MM.1S (cell line): ENCODE results near the gene FARP1.

Source experiments
- DNase-seq: peaks from one replicate; pipeline ENCODE4 v3.0.0-alpha.2; 2015
- H2AFZ ChIP-seq: fragments of 300-600 bp; sonication (generic); 2 replicates; pipeline ENCODE4 v1.6.0; 2016; ENCODE audit warnings: antibody characterized with exemption, low read length
- H3F3A ChIP-seq: fragments of 300-600 bp; sonication (generic); 2 replicates; pipeline ENCODE4 v1.6.1; 2016; ENCODE audit warnings: mild to moderate bottlenecking, antibody characterized with exemption, low read length, moderate library complexity, mixed read lengths; ENCODE audit not compliant: insufficient read depth
- H3K27ac ChIP-seq: fragments of 300-600 bp; sonication (generic); 2 replicates; pipeline ENCODE4 v1.5.1; 2016; ENCODE audit warnings: mild to moderate bottlenecking, low read length
- H3K27me3 ChIP-seq: fragments of 300-600 bp; sonication (generic); replicated peaks from 2 replicates; pipeline ENCODE4 v1.6.0; 2016; ENCODE audit warnings: low read length; ENCODE audit not compliant: insufficient read depth
- H3K36me3 ChIP-seq: fragments of 300-600 bp; sonication (generic); replicated peaks from 2 replicates; pipeline ENCODE4 v1.6.1; 2016; ENCODE audit warnings: mild to moderate bottlenecking, low read length, mixed read lengths; ENCODE audit not compliant: insufficient read depth
- H3K4me1 ChIP-seq: fragments of 300-600 bp; sonication (generic); 2 replicates; pipeline ENCODE4 v1.6.1; 2016; ENCODE audit warnings: low read length, mixed read lengths
- H3K4me2 ChIP-seq: fragments of 300-600 bp; sonication (generic); 2 replicates; pipeline ENCODE4 v1.6.0; 2016; ENCODE audit warnings: low read depth, low read length
- H3K4me3 ChIP-seq: fragments of 300-600 bp; sonication (generic); 2 replicates; pipeline ENCODE4 v1.5.1; 2016; ENCODE audit warnings: low read length, mixed read lengths
- H3K79me2 ChIP-seq: fragments of 300-600 bp; sonication (generic); 2 replicates; pipeline ENCODE4 v1.6.1; 2016; ENCODE audit warnings: mixed run types, low read length, mixed read lengths
- H3K9ac ChIP-seq: fragments of 300-600 bp; sonication (generic); 2 replicates; pipeline ENCODE4 v1.6.1; 2016; ENCODE audit warnings: low read length, mixed read lengths
- H3K9me2 ChIP-seq: fragments of 300-600 bp; sonication (generic); replicated peaks from 2 replicates; pipeline ENCODE4 v1.6.1; 2016; ENCODE audit warnings: mild to moderate bottlenecking, low read length, mixed read lengths; ENCODE audit not compliant: insufficient read depth
- H3K9me3 ChIP-seq: fragments of 300-600 bp; sonication (generic); replicated peaks from 2 replicates; pipeline ENCODE4 v1.6.1; 2016; ENCODE audit warnings: mild to moderate bottlenecking, low read length, mixed read lengths; ENCODE audit not compliant: insufficient read depth
- H4K20me1 ChIP-seq: fragments of 300-600 bp; sonication (generic); 2 replicates; pipeline ENCODE4 v1.6.1; 2016; ENCODE audit warnings: mild to moderate bottlenecking, low read length, moderate library complexity, mixed read lengths; ENCODE audit not compliant: insufficient read depth
- CTCF ChIP-seq: fragments of 300-600 bp; sonication (generic); IDR thresholded peaks from 2 replicates; pipeline ENCODE4 v1.5.1; 2016; ENCODE audit warnings: antibody characterized with exemption, low read length, mixed read lengths
- EZH2 ChIP-seq: fragments of 300-600 bp; sonication (generic); optimal IDR thresholded peaks from 2 replicates; pipeline ENCODE3; 2017; ENCODE audit warnings: low read depth, mild to moderate bottlenecking, antibody characterized with exemption, low read length, mixed read lengths
- EZH2phosphoT487 ChIP-seq: fragments of 300-600 bp; sonication (generic); IDR thresholded peaks from 2 replicates; pipeline ENCODE4 v1.6.1; 2018; ENCODE audit warnings: antibody characterized with exemption, low read length

Gene FARP1

GRCh38 chr13:98403076-98403475, 260.2 kb downstream of the FARP1 start:
- no peak overlapping the region for H3K4me3 ChIP-seq
- no peaks in the 10 kb centered on the region for H3K79me2 ChIP-seq
- no peak overlapping the region for H3K4me2 ChIP-seq
- H3K27ac ChIP-seq = no peak overlapping the region
- no peaks in the 10 kb centered on the region for H3F3A ChIP-seq
- H3K27me3 ChIP-seq = no peaks in the 10 kb centered on the region
- no peaks in the 10 kb centered on the region for H3K4me1 ChIP-seq
- no peak for DNase-seq
- no peak overlapping the region for H3K9ac ChIP-seq
- H2AFZ ChIP-seq = no peak overlapping the region
- H3K9me3 ChIP-seq = no peaks in the 10 kb centered on the region
- H3K36me3 ChIP-seq = no peaks in the 10 kb centered on the region
- no peaks in the 10 kb centered on the region for H4K20me1 ChIP-seq
- no peak for TF ChIP-seq EZH2phosphoT487
- TF ChIP-seq EZH2 = no peak
- TF ChIP-seq CTCF = no peak
- no peaks in the 10 kb centered on the region for H3K9me2 ChIP-seq

- no peaks in the 10 kb centered on the region for H3F3A ChIP-seq
- H3K9me2 ChIP-seq = no peaks in the 10 kb centered on the region
- H3K27me3 ChIP-seq = no peaks in the 10 kb centered on the region
- no peak overlapping the region for H3K27ac ChIP-seq
- DNase-seq = no peak
- H3K36me3 ChIP-seq = no peaks in the 10 kb centered on the region
- no peak overlapping the region for H3K4me2 ChIP-seq
- H3K4me1 ChIP-seq = no peaks in the 10 kb centered on the region
- no peaks in the 10 kb centered on the region for H3K9me3 ChIP-seq
- no peak overlapping the region for H2AFZ ChIP-seq
- H3K9ac ChIP-seq = no peak overlapping the region
- TF ChIP-seq CTCF = no peak
- no peak for TF ChIP-seq EZH2
- no peak for TF ChIP-seq EZH2phosphoT487
- no peaks in the 10 kb centered on the region for H3K79me2 ChIP-seq
- no peaks in the 10 kb centered on the region for H4K20me1 ChIP-seq
- H3K4me3 ChIP-seq = no peak overlapping the region
These were observed 262.2 kb downstream of the FARP1 start for GRCh38 chr13:98405107-98405571.

GRCh38 chr13:98405690-98406344, 262.9 kb downstream of the FARP1 start:
- TF ChIP-seq CTCF = no peak
- TF ChIP-seq EZH2phosphoT487 = no peak
- TF ChIP-seq EZH2 = no peak
- no peaks in the 10 kb centered on the region for H3K36me3 ChIP-seq
- H4K20me1 ChIP-seq = no peaks in the 10 kb centered on the region
- H3K9ac ChIP-seq = no peak overlapping the region
- H2AFZ ChIP-seq = no peak overlapping the region
- no peaks in the 10 kb centered on the region for H3K4me1 ChIP-seq
- no peak overlapping the region for H3K27ac ChIP-seq
- no peaks in the 10 kb centered on the region for H3K27me3 ChIP-seq
- DNase-seq = no peak
- no peak overlapping the region for H3K4me2 ChIP-seq
- no peaks in the 10 kb centered on the region for H3K79me2 ChIP-seq
- H3F3A ChIP-seq = no peaks in the 10 kb centered on the region
- H3K4me3 ChIP-seq = no peak overlapping the region
- no peaks in the 10 kb centered on the region for H3K9me3 ChIP-seq
- no peaks in the 10 kb centered on the region for H3K9me2 ChIP-seq
